ENCODE measurements around the gene ZNRF2. TPM values are rescaled to one million over a fixed set of nuclear protein-coding genes. Genes with fewer than 3 reads are reported as not detected.
"Not testable (repeated sequence)": the region's sequence is repeated elsewhere in the genome, so short reads cannot be mapped to it uniquely, and the experiment has no call there.

Gene ZNRF2
- total RNA-seq, 1 donor from 2014 or later: 12.5 TPM

DNA sequence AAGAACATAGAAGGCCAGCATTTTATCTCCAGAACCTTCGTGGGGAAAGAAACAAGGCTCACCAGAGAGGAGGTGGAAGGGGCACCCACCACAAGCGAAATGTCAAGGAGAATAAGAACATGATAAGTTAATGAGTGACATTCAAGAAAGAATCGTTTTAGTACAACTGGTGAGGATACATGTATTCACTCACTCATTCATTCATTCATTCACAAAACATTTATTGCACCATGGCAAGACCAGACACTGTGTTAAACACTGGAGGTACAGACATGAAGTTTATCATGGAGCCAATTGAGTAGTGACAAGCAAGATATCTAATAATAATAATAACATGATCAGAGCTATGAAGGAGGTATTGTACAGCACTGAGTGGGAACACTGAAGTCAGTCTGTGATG lies 1.7 kb upstream of the ZNRF2 start:
- Mint-ChIP-seq H3K27me3 (ENCODE audit: low read depth) (no peaks in the 10 kb centered on the region), H3K9me3 (no peaks in the 10 kb centered on the region)
- TF ChIP-seq, protein P1, sequence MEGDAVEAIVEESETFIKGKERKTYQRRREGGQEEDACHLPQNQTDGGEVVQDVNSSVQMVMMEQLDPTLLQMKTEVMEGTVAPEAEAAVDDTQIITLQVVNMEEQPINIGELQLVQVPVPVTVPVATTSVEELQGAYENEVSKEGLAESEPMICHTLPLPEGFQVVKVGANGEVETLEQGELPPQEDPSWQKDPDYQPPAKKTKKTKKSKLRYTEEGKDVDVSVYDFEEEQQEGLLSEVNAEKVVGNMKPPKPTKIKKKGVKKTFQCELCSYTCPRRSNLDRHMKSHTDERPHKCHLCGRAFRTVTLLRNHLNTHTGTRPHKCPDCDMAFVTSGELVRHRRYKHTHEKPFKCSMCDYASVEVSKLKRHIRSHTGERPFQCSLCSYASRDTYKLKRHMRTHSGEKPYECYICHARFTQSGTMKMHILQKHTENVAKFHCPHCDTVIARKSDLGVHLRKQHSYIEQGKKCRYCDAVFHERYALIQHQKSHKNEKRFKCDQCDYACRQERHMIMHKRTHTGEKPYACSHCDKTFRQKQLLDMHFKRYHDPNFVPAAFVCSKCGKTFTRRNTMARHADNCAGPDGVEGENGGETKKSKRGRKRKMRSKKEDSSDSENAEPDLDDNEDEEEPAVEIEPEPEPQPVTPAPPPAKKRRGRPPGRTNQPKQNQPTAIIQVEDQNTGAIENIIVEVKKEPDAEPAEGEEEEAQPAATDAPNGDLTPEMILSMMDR (IDR thresholded peaks at IDR 0.05; ENCODE audit: unreplicated experiment): no peak

DNA sequence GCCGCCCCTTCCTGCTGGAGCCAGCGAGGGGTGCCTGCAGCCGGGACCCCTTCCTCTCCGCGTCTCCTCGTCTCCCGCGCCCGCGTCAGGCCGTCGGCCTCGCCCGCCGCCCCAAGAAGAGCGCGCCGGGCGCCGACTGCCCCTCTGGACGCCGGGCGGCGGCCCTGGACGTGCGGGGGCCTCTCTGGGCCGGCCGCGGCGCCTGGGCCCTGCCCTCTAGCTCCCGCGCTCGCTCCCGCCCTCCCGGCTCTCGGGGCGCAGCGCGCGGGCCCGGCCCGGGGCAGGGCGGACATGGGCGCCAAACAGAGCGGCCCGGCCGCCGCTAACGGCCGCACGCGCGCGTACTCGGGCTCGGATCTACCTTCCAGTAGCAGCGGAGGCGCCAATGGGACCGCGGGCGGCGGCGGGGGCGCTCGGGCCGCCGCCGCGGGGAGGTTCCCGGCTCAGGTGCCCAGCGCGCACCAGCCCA lies 704 bp downstream of the ZNRF2 start:
- no peaks in the 10 kb centered on the region for H3K36me3 Mint-ChIP-seq
- H3K9me3 Mint-ChIP-seq: no peaks in the 10 kb centered on the region
- H3K4me3 Mint-ChIP-seq: peak overlapping the region; percentile 71
- no peak overlapping the region for H3K27ac Mint-ChIP-seq
- peaks cover 36% of the 10 kb centered on the region for H3K4me1 Mint-ChIP-seq
- peak in 1 of 2 experiments; percentile 49 for DNase-seq (ENCODE audit: low spot score in 2 of 2, unreplicated experiment in 2 of 2)
- TF ChIP-seq, protein P1 (IDR thresholded peaks at IDR 0.05; ENCODE audit: unreplicated experiment): no peak
- H3K27me3 Mint-ChIP-seq (ENCODE audit: low read depth): no peaks in the 10 kb centered on the region

More for the DNA sequence above, 1.7 kb upstream of the ZNRF2 start:
- Mint-ChIP-seq H3K36me3 (no peaks in the 10 kb centered on the region), H3K4me3 (no peak overlapping the region), H3K4me1 (peaks cover 31% of the 10 kb centered on the region), H3K27ac (no peak overlapping the region)
- DNase-seq (ENCODE audit: low spot score in 2 of 2, unreplicated experiment in 2 of 2): no peak

DNA sequence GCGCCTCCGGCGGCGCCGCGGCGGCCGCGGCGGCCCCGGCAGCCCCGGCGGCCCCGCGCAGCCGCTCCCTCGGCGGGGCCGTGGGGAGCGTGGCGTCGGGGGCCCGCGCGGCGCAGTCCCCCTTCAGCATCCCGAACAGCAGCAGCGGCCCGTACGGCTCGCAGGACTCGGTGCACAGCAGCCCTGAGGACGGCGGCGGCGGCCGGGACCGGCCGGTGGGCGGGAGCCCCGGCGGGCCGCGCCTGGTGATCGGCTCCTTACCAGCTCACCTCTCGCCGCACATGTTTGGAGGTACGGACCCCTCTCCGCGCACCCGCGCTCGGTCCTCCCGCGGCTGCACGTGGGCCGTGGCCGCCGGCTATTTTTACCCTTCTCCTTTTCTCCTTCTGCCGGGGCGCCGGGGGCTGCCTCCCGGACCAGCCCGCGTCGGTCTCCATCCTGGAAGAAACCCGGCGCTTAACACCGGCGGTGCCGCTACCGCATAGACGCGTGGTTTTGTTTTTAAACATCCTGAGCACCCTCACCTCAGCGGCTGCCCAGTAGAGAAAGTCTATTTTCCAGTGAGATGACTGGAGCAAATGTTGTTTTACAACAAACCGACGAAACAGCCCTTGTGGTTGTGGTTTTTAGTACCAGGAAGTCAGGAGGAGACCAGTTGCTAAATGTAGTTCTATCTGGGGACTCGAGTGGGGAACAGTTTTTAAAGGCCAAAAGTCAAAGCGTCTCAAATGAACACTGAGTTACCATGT lies 1.3 kb downstream of the ZNRF2 start:
- Mint-ChIP-seq H3K27me3 (ENCODE audit: low read depth) (no peaks in the 10 kb centered on the region), H3K36me3 (no peaks in the 10 kb centered on the region), H3K4me1 (peaks cover 40% of the 10 kb centered on the region), H3K4me3 (peak overlapping the region; percentile 91), H3K27ac (peak overlapping the region; percentile 96), H3K9me3 (no peaks in the 10 kb centered on the region)
- TF ChIP-seq, protein P1 (IDR thresholded peaks at IDR 0.05; ENCODE audit: unreplicated experiment): no peak
- peak in 1 of 2 experiments; percentile 54 for DNase-seq (ENCODE audit: low spot score in 2 of 2, unreplicated experiment in 2 of 2)

DNA sequence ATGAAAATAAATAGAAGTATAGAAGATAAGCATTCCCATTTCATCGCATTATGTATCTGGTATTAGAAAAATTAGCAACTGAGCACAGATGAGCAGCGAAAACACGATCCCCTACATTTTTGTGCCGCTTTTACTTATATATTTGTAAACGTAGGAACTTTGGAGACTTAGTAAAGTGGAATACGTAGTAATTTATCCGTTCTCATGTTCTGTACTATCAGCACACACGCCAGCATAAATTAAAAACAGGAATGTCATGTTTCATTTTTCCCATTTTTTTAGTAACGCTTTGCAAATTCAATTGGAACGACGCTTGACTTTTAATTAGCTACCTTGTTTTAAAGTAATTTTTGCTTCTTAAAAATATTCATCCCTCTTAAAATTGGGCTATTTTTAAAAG lies 2.4 kb downstream of the ZNRF2 start:
- peaks cover 4% of the 10 kb centered on the region for H3K9me3 Mint-ChIP-seq
- H3K27me3 Mint-ChIP-seq (ENCODE audit: low read depth): no peaks in the 10 kb centered on the region
- TF ChIP-seq, protein P1 (IDR thresholded peaks at IDR 0.05; ENCODE audit: unreplicated experiment): no peak
- peaks cover 40% of the 10 kb centered on the region for H3K4me1 Mint-ChIP-seq
- peaks cover 3% of the 10 kb centered on the region for H3K36me3 Mint-ChIP-seq
- no peak for DNase-seq (ENCODE audit: low spot score in 2 of 2, unreplicated experiment in 2 of 2)
- peak overlapping the region; percentile 91 for H3K4me3 Mint-ChIP-seq
- peak overlapping the region; percentile 96 for H3K27ac Mint-ChIP-seq

DNA sequence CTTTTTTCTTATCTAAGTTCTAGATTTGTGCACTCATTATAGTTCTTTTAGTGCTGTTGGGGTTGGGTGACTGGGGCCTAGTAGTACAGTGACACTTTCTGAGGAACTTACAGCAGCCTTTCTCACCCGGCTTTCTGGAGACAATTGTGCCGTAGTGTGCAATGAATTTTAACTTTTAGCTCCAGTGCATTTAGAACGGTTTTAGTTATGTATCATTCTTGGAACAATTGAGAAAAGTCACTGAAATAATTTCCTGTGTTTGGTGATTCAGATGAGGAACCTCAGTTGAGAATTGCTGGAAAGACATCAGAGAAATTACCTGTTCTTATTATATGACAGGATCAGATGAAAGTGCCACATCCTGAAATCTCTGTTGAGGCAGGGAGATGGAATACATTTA lies 3.2 kb downstream of the ZNRF2 start:
- H3K36me3 Mint-ChIP-seq; H3K27me3 Mint-ChIP-seq (ENCODE audit: low read depth); DNase-seq (ENCODE audit: low spot score in 2 of 2, unreplicated experiment in 2 of 2); H3K27ac Mint-ChIP-seq; H3K9me3 Mint-ChIP-seq: not testable (repeated sequence)
- H3K4me1 Mint-ChIP-seq: peaks cover 40% of the 10 kb centered on the region
- peak overlapping the region; percentile 41 for H3K4me3 Mint-ChIP-seq

DNA sequence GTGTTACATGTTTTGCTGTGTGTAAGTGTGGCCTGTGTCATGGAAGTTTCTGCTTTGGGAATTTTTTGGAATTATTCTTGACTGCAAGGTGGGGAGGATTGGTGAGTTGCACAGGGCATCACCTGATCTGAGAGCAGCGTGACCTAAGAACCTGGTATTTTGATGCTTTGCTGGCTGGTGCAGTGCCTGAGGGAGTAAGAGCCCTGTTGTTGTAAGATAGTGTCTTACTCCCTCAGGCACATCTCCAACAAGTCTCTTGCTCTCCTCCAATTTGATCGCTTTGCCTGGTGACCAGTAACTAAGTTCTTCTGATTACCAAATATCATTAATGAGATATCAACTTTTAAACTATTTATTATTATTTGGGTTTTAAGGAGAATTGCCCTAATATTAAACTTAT lies 5.2 kb downstream of the ZNRF2 start:
- not testable (repeated sequence) for H3K36me3 Mint-ChIP-seq; H3K27me3 Mint-ChIP-seq (ENCODE audit: low read depth); DNase-seq (ENCODE audit: low spot score in 2 of 2, unreplicated experiment in 2 of 2); H3K4me3 Mint-ChIP-seq
- H3K4me1 Mint-ChIP-seq: peaks cover 38% of the 10 kb centered on the region
- peak overlapping the region; percentile 2 for H3K27ac Mint-ChIP-seq
- peaks cover 12% of the 10 kb centered on the region for H3K9me3 Mint-ChIP-seq

DNA sequence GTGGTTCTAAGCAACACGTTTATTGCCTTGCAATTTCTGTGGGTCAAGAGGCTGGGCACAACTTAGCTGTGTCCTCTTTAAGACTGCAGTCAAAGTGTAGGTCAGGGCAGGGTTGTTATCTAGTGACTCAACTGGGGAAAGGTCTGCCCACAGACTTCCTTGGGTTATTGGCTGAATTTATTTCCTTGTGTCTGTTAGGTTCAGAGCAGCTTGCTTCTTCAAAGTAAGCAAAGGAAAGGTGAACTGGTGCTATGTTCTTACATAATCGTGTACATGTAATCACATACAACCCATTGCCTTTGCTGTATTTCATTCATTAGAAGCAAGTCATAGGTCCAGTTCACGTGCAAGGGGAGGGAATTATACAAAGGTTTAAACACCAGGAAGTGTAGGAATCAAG lies 5.9 kb downstream of the ZNRF2 start:
- Mint-ChIP-seq H3K4me1 (peaks cover 43% of the 10 kb centered on the region), H3K9me3 (peaks cover 12% of the 10 kb centered on the region)
- H3K4me3 Mint-ChIP-seq; H3K27ac Mint-ChIP-seq; DNase-seq (ENCODE audit: low spot score in 2 of 2, unreplicated experiment in 2 of 2); H3K36me3 Mint-ChIP-seq; H3K27me3 Mint-ChIP-seq (ENCODE audit: low read depth): not testable (repeated sequence)

DNA sequence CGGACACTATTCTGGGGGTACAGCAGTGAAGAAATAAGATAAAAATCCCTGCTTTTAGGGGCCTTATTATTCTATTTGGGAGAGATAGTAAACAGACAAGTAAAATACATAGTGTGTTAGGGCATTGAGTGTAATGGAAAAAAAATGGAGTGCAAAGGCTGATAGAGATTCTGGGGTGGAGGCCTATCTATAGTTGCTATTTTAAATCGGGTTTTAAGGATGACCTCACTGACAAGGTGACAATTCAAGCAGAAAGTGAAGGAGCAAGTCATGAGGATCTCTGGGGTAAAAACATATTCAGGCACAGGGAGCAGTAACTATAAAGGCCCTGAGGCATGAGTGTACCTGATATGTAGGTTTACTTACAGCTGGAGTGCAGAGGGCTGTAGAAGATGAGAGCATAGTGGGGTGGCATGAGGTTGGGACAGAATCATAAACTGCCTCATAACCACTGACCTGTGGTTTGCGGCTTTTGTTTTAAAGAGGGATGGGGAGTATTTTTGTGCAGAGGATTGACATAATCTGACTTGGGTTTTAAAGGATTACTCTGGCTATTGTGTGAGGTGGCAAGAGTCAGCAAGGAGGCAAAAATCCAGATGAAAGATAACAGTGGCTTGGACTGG lies 8.1 kb downstream of the ZNRF2 start:
- not testable (repeated sequence) for H3K27ac Mint-ChIP-seq; H3K27me3 Mint-ChIP-seq (ENCODE audit: low read depth); H3K36me3 Mint-ChIP-seq; H3K4me3 Mint-ChIP-seq; DNase-seq (ENCODE audit: low spot score in 2 of 2, unreplicated experiment in 2 of 2)
- H3K4me1 Mint-ChIP-seq: peaks cover 39% of the 10 kb centered on the region
- peaks cover 12% of the 10 kb centered on the region for H3K9me3 Mint-ChIP-seq

DNA sequence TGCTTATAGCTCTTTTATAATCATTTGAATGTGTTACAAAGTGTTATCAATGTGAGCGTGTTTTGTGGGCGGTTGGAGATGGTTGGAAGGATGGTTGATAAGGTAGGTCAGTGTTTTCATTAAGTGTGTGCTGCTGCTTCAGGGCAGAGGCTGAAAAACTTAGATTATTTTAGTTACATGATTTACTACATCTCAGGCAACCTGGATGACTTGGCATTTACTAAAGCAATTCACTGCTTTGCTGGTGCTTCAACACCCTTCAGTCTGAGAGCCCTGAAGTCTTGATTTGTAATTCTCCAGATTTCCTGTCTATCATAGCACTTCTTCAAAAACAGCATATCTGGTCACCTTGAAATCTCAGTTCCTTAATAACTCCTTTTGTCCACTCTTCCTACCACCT lies 11.9 kb downstream of the ZNRF2 start:
- peak overlapping the region; percentile 2 for H3K27ac Mint-ChIP-seq

DNA sequence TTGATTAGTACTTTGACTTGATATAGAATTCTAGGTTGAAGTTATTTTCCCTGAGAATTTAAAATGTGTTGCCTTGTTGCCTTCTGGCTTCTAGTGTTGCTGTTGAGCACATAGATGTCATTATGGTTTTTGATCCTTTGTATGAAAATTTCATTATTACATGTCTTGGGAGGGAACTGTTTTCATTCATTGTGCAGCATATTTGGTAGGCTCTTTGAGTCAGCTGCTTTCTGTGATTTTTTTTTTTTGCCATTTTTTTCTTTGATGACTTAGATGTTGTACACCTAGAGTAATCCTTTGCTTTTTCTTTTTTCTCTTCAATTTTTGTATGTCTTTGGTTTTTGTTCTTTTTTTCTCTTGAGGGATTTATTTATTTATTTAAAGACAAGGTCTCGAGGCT lies 13.1 kb downstream of the ZNRF2 start:
- H3K4me3 Mint-ChIP-seq; H3K36me3 Mint-ChIP-seq; H3K27me3 Mint-ChIP-seq (ENCODE audit: low read depth); H3K27ac Mint-ChIP-seq; H3K9me3 Mint-ChIP-seq; DNase-seq (ENCODE audit: low spot score in 2 of 2, unreplicated experiment in 2 of 2): not testable (repeated sequence)
- peaks cover 23% of the 10 kb centered on the region for H3K4me1 Mint-ChIP-seq

More for the DNA sequence above, 11.9 kb downstream of the ZNRF2 start:
- H3K27me3 Mint-ChIP-seq (ENCODE audit: low read depth); H3K4me3 Mint-ChIP-seq; DNase-seq (ENCODE audit: low spot score in 2 of 2, unreplicated experiment in 2 of 2); H3K36me3 Mint-ChIP-seq: not testable (repeated sequence)
- peaks cover 12% of the 10 kb centered on the region for H3K9me3 Mint-ChIP-seq
- H3K4me1 Mint-ChIP-seq: peaks cover 20% of the 10 kb centered on the region
